ENCODE results near the gene PSEN2. TPM values are rescaled to one million over a fixed set of nuclear protein-coding genes. Genes with fewer than 3 reads are reported as not detected.
A peak's percentile ranks its signal among the peaks of the same experiment; 100 is the strongest.
"Not testable (repeated sequence)": the region's sequence is repeated elsewhere in the genome, so short reads cannot be mapped to it uniquely, and the experiment has no call there.

Gene PSEN2
- total RNA-seq, 1 experiment from 2014 or later = 45.7 TPM

- DNase-seq (ENCODE audit: low spot score) = no peak
Observed at GRCh38 chr1:226916497-226916896, 46.1 kb downstream of the PSEN2 start.

- no peak for DNase-seq (ENCODE audit: low spot score)
Observed at GRCh38 chr1:226919587-226919986, 49.2 kb downstream of the PSEN2 start.

GRCh38 chr1:226919995-226920394 is 49.6 kb downstream of the PSEN2 start:
- no peak for DNase-seq (ENCODE audit: low spot score)

GRCh38 chr1:226920446-226920894 is 50.1 kb downstream of the PSEN2 start:
- DNase-seq (ENCODE audit: low spot score) = no peak

GRCh38 chr1:226921504-226921903 is 51.1 kb downstream of the PSEN2 start:
- DNase-seq (ENCODE audit: low spot score) = no peak

GRCh38 chr1:226929260-226930111 is 59.1 kb downstream of the PSEN2 start:
- not testable (repeated sequence) for DNase-seq (ENCODE audit: low spot score)

GRCh38 chr1:226934483-226935237 is 64.2 kb downstream of the PSEN2 start:
- no peak for DNase-seq (ENCODE audit: low spot score)

GRCh38 chr1:226937940-226938725 is 67.7 kb downstream of the PSEN2 start:
- no peak for DNase-seq (ENCODE audit: low spot score)

- peak; percentile 47 for DNase-seq (ENCODE audit: low spot score)
Observed at GRCh38 chr1:226938903-226939437, 68.6 kb downstream of the PSEN2 start.

- no peak for DNase-seq (ENCODE audit: low spot score)
Observed at GRCh38 chr1:226939438-226940028, 69.1 kb downstream of the PSEN2 start.

GRCh38 chr1:226940029-226940805 is 69.8 kb downstream of the PSEN2 start, which contains the start of gene COQ8A:
Gene COQ8A (plus strand): TSS chr1:226940294. CDS start chr1:226961386, 21,092 bp downstream.
- peak; percentile 100 for DNase-seq (ENCODE audit: low spot score)

- DNase-seq (ENCODE audit: low spot score) = no peak
Observed at GRCh38 chr1:226940806-226941067, 70.3 kb downstream of the PSEN2 start.

GRCh38 chr1:226942392-226942791 is 72.0 kb downstream of the PSEN2 start:
- no peak for DNase-seq (ENCODE audit: low spot score)

- no peak for DNase-seq (ENCODE audit: low spot score)
Observed at GRCh38 chr1:226943156-226943555, 72.7 kb downstream of the PSEN2 start.

- DNase-seq (ENCODE audit: low spot score) = no peak
Observed at GRCh38 chr1:226943927-226944326, 73.5 kb downstream of the PSEN2 start.

GRCh38 chr1:226945106-226945857 is 74.9 kb downstream of the PSEN2 start:
- DNase-seq (ENCODE audit: low spot score) = no peak
